OCI-LY3 (cell line): ENCODE data around the gene DNAJC21.

Experiments used
- H2AFZ ChIP-seq: fragments of 200-600, 300-600 bp; shearing (Covaris generic); 2 replicates; pipeline ENCODE4 v1.6.0; 2014; ENCODE audit warnings: antibody characterized with exemption, low read depth, low read length
- H3K27ac ChIP-seq: fragments of 200-600, 300-600 bp; sonication (generic); 2 replicates; pipeline ENCODE4 v1.5.1; 2014; ENCODE audit warnings: mild to moderate bottlenecking, low read length, moderate library complexity, mixed read lengths
- H3K27me3 ChIP-seq: fragments of 200-600, 300-600 bp; sonication (generic); 2 replicates; pipeline ENCODE4 v1.6.1; 2014; ENCODE audit warnings: low read depth, low read length, mixed read lengths
- H3K36me3 ChIP-seq: fragments of 200-600, 300-600 bp; sonication (generic); replicated peaks from 2 replicates; pipeline ENCODE3; 2014; ENCODE audit warnings: low read depth, low read length, mixed read lengths
- H3K4me1 ChIP-seq: fragments of 300-600, 200-600 bp; sonication (generic); 2 replicates; pipeline ENCODE4 v1.6.1; 2014; ENCODE audit warnings: low read length, mixed read lengths
- H3K4me2 ChIP-seq: fragments of 200-600, 300-600 bp; sonication (generic); 2 replicates; pipeline ENCODE4 v1.6.1; 2014; ENCODE audit warnings: low read length, mixed read lengths
- H3K4me3 ChIP-seq: fragments of 300-600, 200-600 bp; sonication (generic); 2 replicates; pipeline ENCODE4 v1.5.1; 2014; ENCODE audit warnings: antibody characterized with exemption, mild to moderate bottlenecking, low read length, moderate library complexity
- H3K79me2 ChIP-seq: fragments of 300-600, 200-600 bp; shearing (Covaris generic); 2 replicates; pipeline ENCODE4 v1.6.1; 2014; ENCODE audit warnings: mild to moderate bottlenecking, low read length, mixed read lengths
- H3K9ac ChIP-seq: fragments of 300-600, 200-600 bp; shearing (Covaris generic); 2 replicates; pipeline ENCODE4 v1.6.0; 2014; ENCODE audit warnings: mild to moderate bottlenecking, low read length, moderate library complexity
- H3K9me3 ChIP-seq: fragments of 200-600, 300-600 bp; shearing (Covaris generic); 2 replicates; pipeline ENCODE4 v1.6.1; 2014; ENCODE audit warnings: low read length, mixed read lengths; ENCODE audit not compliant: insufficient read depth
- H4K20me1 ChIP-seq: fragments of 200-600, 300-600 bp; sonication (generic); 2 replicates; pipeline ENCODE4 v1.6.1; 2016; ENCODE audit warnings: low read length, mixed read lengths; ENCODE audit not compliant: insufficient read depth
- EZH2phosphoT487 ChIP-seq: fragments of 200-600 bp; shearing (Covaris generic); IDR thresholded peaks from 2 replicates; pipeline ENCODE4 v1.6.1; 2018; ENCODE audit warnings: antibody characterized with exemption, mixed run types, low read depth
- TF ChIP-seq, protein P1 (sequence below): fragments of 200-600, 300-600 bp; sonication (generic); IDR thresholded peaks from 2 replicates; pipeline ENCODE4 v1.5.1; 2014; ENCODE audit warnings: antibody characterized with exemption, low read length, low read depth

The DNAJC21 gene

DNA sequence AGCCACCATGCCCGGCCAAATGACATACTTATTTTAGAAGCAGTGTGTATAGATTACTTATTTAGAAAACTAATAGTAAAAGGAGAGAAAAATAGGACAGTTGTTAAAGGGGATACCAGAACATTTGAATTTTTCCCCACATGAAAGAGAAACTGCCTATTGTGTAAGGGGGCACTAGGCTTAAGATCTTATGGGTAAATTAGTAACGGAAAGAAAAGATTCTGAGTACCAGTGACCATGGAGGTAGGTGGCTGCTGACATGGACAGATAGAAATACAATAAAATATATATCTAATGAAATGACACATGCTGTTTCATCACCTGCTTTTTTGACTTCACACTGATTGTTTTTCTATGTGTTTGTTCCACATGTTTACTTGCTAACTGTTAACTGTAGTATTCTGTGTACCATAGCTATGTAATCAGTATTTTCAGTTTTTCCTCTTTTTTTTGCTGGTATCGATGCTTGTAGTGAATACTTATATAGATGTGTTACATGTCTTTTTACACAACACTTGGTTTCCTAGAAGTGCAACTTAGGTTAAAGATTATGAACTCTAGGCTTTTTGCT lies 3.0 kb upstream of the DNAJC21 start:
- H3K4me2 ChIP-seq, result no peak overlapping the region
- no peaks in the 10 kb centered on the region for H4K20me1 ChIP-seq
- H2AFZ ChIP-seq, result no peak overlapping the region
- H3K36me3 ChIP-seq, result peaks cover 30% of the 10 kb centered on the region
- H3K4me3 ChIP-seq, result no peak overlapping the region
- H3K79me2 ChIP-seq, result peaks cover 27% of the 10 kb centered on the region
- H3K27me3 ChIP-seq, result no peaks in the 10 kb centered on the region
- peaks cover 17% of the 10 kb centered on the region for H3K4me1 ChIP-seq
- 0 out of 2 replicates have a peak overlapping the region, but pooled peaks have one; percentile 9 for H3K27ac ChIP-seq
- TF ChIP-seq, protein P1, sequence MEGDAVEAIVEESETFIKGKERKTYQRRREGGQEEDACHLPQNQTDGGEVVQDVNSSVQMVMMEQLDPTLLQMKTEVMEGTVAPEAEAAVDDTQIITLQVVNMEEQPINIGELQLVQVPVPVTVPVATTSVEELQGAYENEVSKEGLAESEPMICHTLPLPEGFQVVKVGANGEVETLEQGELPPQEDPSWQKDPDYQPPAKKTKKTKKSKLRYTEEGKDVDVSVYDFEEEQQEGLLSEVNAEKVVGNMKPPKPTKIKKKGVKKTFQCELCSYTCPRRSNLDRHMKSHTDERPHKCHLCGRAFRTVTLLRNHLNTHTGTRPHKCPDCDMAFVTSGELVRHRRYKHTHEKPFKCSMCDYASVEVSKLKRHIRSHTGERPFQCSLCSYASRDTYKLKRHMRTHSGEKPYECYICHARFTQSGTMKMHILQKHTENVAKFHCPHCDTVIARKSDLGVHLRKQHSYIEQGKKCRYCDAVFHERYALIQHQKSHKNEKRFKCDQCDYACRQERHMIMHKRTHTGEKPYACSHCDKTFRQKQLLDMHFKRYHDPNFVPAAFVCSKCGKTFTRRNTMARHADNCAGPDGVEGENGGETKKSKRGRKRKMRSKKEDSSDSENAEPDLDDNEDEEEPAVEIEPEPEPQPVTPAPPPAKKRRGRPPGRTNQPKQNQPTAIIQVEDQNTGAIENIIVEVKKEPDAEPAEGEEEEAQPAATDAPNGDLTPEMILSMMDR, result no peak
- no peak overlapping the region for H3K9ac ChIP-seq
- no peaks in the 10 kb centered on the region for H3K9me3 ChIP-seq

DNA sequence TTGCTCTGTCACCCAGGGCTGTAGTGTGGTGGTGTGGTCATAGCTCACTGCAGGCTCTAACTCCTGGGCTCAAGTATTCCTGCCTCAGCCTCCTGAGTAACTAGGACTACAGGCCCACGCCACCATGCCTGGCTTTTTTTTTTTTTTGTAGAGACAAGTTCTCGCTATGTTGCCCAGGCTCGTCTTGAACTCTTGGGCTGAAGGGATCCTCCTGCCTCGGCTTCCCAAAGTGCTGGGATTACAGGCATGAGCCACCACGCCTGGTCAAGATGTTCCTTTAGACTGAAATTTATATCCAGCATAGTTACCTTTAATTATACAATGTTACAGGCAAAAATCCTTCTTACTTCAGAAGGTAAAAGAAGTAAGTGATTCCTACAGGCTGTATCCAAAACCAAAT lies 1.6 kb upstream of the DNAJC21 start:
- Histone ChIP-seq H4K20me1 (no peaks in the 10 kb centered on the region), H3K36me3 (peaks cover 26% of the 10 kb centered on the region), H3K4me3 (no peak overlapping the region), H3K9ac (no peak overlapping the region), H3K27ac (no peak overlapping the region), H3K27me3 (no peaks in the 10 kb centered on the region), H3K9me3 (no peaks in the 10 kb centered on the region), H2AFZ (no peak overlapping the region), H3K79me2 (peaks cover 36% of the 10 kb centered on the region), H3K4me2 (no peak overlapping the region), H3K4me1 (peaks cover 19% of the 10 kb centered on the region)
- TF ChIP-seq, protein P1, result no peak
- TF ChIP-seq EZH2phosphoT487, result no peak

DNA sequence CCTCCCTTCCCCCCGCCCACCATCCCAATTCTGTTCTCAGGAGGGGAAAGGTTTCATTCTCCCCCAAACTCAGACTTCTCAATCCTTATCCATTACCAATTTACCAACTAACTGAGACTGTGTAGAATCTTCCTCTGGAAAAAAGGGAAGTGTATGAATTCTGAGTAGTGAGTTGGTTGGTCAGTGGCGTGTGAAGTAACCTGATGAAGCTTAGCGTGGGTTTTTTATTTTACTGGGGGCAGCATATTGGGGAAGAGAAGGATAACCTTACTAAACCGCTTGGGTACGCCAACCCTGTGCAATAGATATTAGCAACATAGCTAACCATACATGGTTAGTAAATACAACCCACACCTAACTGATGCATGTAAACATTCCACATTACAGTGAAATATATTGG lies 1.1 kb upstream of the DNAJC21 start:
- Histone ChIP-seq H4K20me1 (no peaks in the 10 kb centered on the region), H3K36me3 (peaks cover 23% of the 10 kb centered on the region), H3K4me3 (no peak overlapping the region), H2AFZ (no peak overlapping the region), H3K9ac (no peak overlapping the region), H3K27ac (no peak overlapping the region), H3K4me1 (peaks cover 19% of the 10 kb centered on the region), H3K27me3 (no peaks in the 10 kb centered on the region), H3K79me2 (peaks cover 39% of the 10 kb centered on the region), H3K4me2 (no peak overlapping the region), H3K9me3 (no peaks in the 10 kb centered on the region)
- no peak for TF ChIP-seq EZH2phosphoT487

DNA sequence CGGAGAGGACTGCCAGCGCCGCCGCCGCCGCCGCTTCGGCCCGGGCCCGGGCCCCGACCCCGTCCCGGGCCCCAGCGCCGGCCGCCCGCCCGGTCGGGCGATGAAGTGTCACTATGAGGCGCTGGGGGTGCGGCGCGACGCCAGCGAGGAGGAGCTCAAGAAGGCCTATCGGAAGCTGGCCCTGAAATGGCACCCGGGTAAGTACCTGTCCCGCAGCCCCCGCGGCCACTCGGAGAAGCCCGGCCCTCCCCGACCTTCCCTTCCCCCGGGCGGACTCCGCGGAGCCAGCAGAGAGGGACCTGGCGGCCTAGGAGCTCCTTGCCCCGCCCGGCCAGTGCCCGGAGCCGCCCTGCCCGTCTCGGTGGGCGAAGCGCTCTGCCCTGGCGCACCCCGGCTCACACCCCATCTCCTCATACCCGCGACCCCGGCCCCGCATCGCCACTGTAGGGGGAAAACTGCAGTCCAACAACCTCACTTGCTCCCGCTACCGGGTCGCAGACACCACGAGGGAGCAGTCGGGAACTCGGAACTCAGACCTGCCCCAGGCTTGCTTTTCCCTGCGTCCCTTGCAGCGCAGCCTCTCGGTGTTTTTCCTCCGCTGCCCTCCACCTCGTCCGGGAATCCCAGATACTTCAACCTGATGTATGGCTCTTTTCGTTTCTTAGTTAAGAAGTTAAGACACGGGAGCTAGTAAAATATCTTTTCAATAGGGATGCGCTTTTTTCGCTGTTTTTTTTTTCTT lies 532 bp downstream of the DNAJC21 start:
- peak overlapping the region; percentile 90 for H3K9ac ChIP-seq
- H3K36me3 ChIP-seq, result peaks cover 21% of the 10 kb centered on the region
- peak overlapping the region; percentile 65 for H3K27ac ChIP-seq
- H2AFZ ChIP-seq, result peak overlapping the region; percentile 56; the same call in 1 of the 2 replicates
- H3K27me3 ChIP-seq, result no peaks in the 10 kb centered on the region
- H4K20me1 ChIP-seq, result no peaks in the 10 kb centered on the region
- peak overlapping the region; percentile 99 for H3K4me3 ChIP-seq
- H3K79me2 ChIP-seq, result peaks cover 42% of the 10 kb centered on the region
- peak overlapping the region; percentile 72 for H3K4me2 ChIP-seq
- TF ChIP-seq EZH2phosphoT487, result no peak
- TF ChIP-seq, protein P1, result no peak
- peaks cover 11% of the 10 kb centered on the region for H3K4me1 ChIP-seq
- H3K9me3 ChIP-seq, result no peaks in the 10 kb centered on the region
